Measurements from ENCODE around the gene IL16.

IL16 gene

DNA sequence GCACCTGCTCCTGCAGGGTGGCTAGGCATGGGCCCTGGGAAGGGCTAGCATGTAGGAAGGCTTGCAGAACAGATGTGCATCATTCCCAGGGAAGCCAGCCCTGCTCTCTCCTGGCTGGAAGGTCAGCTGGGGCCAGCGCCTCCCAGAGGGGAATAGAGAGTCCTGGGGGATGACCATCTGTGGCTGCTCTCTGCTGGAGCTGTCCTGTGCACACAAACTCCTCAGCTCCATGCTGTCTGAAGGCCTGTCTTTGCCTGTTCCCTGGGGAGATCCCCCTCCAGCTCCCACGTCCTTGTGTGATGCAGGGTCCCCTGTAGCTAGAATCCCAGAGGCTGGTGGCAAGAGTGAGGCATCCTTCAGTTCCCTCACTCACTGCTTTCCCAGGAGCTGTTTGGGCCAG lies 19.3 kb downstream of the IL16 start:
- FAIRE-seq: no peak
- DNase-seq (ENCODE audit: insufficient read length, low spot score): no peak
- TF ChIP-seq POU2F2 (IDR thresholded peaks at IDR 0.05; ENCODE audit: low read depth, low read length) (no peak), PAX5 (IDR thresholded peaks at IDR 0.05; ENCODE audit: insufficient read depth, low read length, severe bottlenecking) (no peak), POLR2AphosphoS5 (IDR thresholded peaks at IDR 0.05; ENCODE audit: low read depth, low read length) (no peak), TAF1 (IDR thresholded peaks at IDR 0.05; ENCODE audit: low read depth, low read length) (no peak), SPI1 (IDR thresholded peaks at IDR 0.05; ENCODE audit: low read depth, low read length) (no peak), POLR2A (IDR thresholded peaks at IDR 0.05; ENCODE audit: low read depth, low read length) (no peak)

DNA sequence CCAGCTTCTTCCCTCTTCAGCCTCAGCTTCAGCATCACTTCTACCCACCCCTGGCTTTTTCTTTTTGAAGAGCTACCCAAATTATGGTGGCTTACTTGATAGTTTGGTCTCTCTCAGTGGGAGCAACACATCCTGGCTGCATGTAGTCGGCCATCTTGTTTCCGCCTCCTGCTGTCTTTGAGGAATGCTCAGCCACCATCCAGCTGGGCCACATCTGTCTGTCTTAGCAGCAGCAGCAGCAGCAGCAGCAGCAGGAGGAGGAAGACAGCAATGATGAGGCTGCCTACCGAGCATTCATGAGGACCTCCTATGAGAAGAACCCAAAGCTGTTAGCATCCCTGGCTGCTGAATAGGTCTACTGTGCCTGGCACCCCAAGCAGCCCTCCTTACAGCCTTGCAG lies 19.7 kb downstream of the IL16 start:
- TF ChIP-seq TAF1 (IDR thresholded peaks at IDR 0.05; ENCODE audit: low read depth, low read length) (no peak), POLR2A (IDR thresholded peaks at IDR 0.05; ENCODE audit: low read depth, low read length) (no peak), POLR2AphosphoS5 (IDR thresholded peaks at IDR 0.05; ENCODE audit: low read depth, low read length) (no peak), PAX5 (IDR thresholded peaks at IDR 0.05; ENCODE audit: insufficient read depth, low read length, severe bottlenecking) (no peak), POU2F2 (IDR thresholded peaks at IDR 0.05; ENCODE audit: low read depth, low read length) (no peak), SPI1 (IDR thresholded peaks at IDR 0.05; ENCODE audit: low read depth, low read length) (no peak)
- FAIRE-seq: no peak
- DNase-seq (ENCODE audit: insufficient read length, low spot score): no peak

DNA sequence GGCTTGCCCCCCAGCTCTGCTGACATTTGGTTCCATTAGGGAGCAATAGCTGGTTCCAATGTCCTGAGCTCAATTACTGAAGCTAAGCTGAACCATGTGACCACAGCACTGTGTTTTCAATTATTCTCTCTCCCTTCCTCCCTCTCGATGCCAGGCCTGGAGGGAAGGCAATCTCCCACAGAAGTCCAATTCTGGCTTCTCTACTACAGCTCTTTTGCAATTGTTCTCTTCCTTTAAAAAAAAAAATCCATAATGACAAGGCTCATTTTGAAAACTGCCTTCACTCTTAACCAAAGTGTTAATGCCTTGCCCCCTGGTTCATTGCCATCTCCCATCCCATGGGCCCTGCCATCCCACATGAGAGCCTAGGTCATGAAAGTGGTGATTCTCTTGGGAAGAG lies 24.8 kb downstream of the IL16 start:
- DNase-seq (ENCODE audit: insufficient read length, low spot score): no peak
- TF ChIP-seq POLR2A (IDR thresholded peaks at IDR 0.05; ENCODE audit: low read depth, low read length) (no peak), POLR2AphosphoS5 (IDR thresholded peaks at IDR 0.05; ENCODE audit: low read depth, low read length) (no peak), TAF1 (IDR thresholded peaks at IDR 0.05; ENCODE audit: low read depth, low read length) (no peak), SPI1 (IDR thresholded peaks at IDR 0.05; ENCODE audit: low read depth, low read length) (no peak), PAX5 (IDR thresholded peaks at IDR 0.05; ENCODE audit: insufficient read depth, low read length, severe bottlenecking) (no peak), POU2F2 (IDR thresholded peaks at IDR 0.05; ENCODE audit: low read depth, low read length) (no peak)
- FAIRE-seq: no peak

DNA sequence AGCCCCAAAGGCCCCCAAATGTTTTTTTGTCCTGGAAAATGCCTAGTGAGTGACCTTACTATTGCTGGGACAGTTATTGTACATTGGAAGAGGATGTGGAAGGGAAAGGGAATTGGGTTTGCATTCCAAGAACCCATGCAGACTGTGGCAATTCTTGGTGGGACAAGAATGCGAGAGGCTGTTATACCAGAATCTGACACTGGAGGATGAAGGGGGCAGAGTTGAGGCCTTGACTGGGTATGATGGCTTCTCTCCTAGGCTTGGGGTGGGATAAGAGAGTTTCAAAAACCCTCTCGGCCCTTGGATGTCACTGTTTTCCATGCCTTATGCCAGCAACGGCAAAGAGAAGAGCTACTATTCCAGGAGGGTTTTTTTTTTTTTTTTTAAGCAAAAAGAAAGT lies 25.3 kb downstream of the IL16 start:
- TF ChIP-seq PAX5 (IDR thresholded peaks at IDR 0.05; ENCODE audit: insufficient read depth, low read length, severe bottlenecking): no peak
- no peak for TF ChIP-seq POU2F2 (IDR thresholded peaks at IDR 0.05; ENCODE audit: low read depth, low read length)
- TF ChIP-seq POLR2AphosphoS5 (IDR thresholded peaks at IDR 0.05; ENCODE audit: low read depth, low read length): no peak
- no peak for TF ChIP-seq POLR2A (IDR thresholded peaks at IDR 0.05; ENCODE audit: low read depth, low read length)
- no peak for TF ChIP-seq TAF1 (IDR thresholded peaks at IDR 0.05; ENCODE audit: low read depth, low read length)
- TF ChIP-seq SPI1 (IDR thresholded peaks at IDR 0.05; ENCODE audit: low read depth, low read length): no peak
- FAIRE-seq: no peak
- DNase-seq (ENCODE audit: insufficient read length, low spot score): no peak

DNA sequence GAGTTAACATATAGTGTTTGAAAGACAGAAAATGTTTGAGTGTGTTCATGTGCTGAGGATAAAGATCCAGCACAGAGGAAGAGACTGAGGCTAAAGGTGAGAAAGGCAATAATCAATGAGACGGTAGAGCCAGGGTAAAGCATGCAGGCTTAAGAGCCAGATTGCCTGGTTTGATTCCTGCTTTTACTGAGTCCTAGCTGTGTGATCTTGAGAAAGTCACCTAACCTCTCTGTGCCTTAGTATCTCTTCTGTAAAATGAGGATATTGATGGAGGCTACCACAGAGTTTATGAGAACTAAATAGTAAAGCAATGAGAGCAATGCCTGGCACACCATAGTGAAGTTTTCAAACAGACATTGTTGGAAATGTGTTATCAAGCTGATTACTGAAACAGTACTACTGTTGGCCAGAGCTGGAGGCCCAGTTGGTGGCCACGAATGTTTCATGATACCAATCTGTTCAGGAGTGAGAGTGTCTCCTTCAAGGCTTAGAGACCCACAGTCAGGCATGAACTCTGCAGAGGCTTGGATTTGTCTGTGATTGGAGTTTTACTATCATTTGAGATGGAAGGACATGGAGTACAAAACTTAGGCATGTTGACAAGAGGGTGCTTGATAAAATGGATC lies 26.8 kb downstream of the IL16 start:
- no peak for DNase-seq (ENCODE audit: insufficient read length, low spot score)
- TF ChIP-seq POLR2A (IDR thresholded peaks at IDR 0.05; ENCODE audit: low read depth, low read length) (no peak), POU2F2 (IDR thresholded peaks at IDR 0.05; ENCODE audit: low read depth, low read length) (no peak), SPI1 (IDR thresholded peaks at IDR 0.05; ENCODE audit: low read depth, low read length) (no peak), TAF1 (IDR thresholded peaks at IDR 0.05; ENCODE audit: low read depth, low read length) (no peak), PAX5 (IDR thresholded peaks at IDR 0.05; ENCODE audit: insufficient read depth, low read length, severe bottlenecking) (no peak), POLR2AphosphoS5 (IDR thresholded peaks at IDR 0.05; ENCODE audit: low read depth, low read length) (no peak)
- FAIRE-seq: no peak

DNA sequence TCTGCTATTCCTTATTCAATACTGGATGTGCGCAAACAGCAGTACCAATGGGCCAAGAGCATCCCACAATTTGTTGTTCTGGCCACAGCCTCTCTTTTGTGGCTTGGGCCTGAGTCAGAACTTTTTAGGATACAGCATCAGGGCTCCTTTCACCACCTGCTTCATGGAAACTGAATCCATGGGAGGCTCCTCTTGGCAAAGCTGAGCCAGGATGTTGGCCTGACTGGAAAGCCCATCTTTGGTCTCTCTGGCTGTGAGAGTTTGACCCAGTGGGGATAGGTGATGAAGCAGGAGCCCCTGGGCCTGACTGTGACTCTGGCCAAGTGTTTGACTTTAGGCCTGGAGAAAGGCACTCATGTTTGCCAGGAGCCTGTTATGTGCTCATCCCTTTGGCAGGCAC lies 27.6 kb downstream of the IL16 start:
- no peak for TF ChIP-seq SPI1 (IDR thresholded peaks at IDR 0.05; ENCODE audit: low read depth, low read length)
- no peak for TF ChIP-seq PAX5 (IDR thresholded peaks at IDR 0.05; ENCODE audit: insufficient read depth, low read length, severe bottlenecking)
- TF ChIP-seq POLR2A (IDR thresholded peaks at IDR 0.05; ENCODE audit: low read depth, low read length): no peak
- no peak for TF ChIP-seq POU2F2 (IDR thresholded peaks at IDR 0.05; ENCODE audit: low read depth, low read length)
- no peak for TF ChIP-seq TAF1 (IDR thresholded peaks at IDR 0.05; ENCODE audit: low read depth, low read length)
- TF ChIP-seq POLR2AphosphoS5 (IDR thresholded peaks at IDR 0.05; ENCODE audit: low read depth, low read length): no peak
- FAIRE-seq (no peak), DNase-seq (ENCODE audit: insufficient read length, low spot score) (no peak)

DNA sequence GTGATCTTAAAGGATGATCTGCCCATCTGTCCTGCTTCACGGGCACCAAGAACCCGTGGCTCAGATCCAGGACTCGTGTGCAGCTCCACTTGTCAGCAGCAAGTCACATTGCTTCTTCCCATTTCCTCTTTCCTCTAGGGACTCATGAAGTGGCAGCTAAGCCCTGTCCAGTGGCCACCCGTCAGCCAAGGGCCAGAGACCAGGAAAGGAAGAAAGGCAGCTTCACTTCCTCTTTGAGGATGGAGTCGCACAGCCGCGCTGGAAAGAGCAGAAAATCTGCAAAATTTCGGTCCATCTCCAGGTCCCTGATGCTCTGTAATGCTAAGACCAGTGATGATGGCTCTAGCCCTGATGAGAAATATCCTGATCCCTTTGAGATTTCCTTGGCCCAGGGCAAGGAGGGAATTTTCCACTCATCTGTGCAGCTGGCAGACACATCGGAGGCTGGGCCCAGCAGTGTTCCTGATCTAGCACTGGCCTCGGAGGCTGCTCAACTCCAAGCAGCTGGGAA lies 28.5 kb downstream of the IL16 start:
- no peak for TF ChIP-seq POLR2A (IDR thresholded peaks at IDR 0.05; ENCODE audit: low read depth, low read length)
- TF ChIP-seq PAX5 (IDR thresholded peaks at IDR 0.05; ENCODE audit: insufficient read depth, low read length, severe bottlenecking): no peak
- TF ChIP-seq TAF1 (IDR thresholded peaks at IDR 0.05; ENCODE audit: low read depth, low read length): no peak
- TF ChIP-seq POU2F2 (IDR thresholded peaks at IDR 0.05; ENCODE audit: low read depth, low read length): no peak
- no peak for TF ChIP-seq SPI1 (IDR thresholded peaks at IDR 0.05; ENCODE audit: low read depth, low read length)
- no peak for TF ChIP-seq POLR2AphosphoS5 (IDR thresholded peaks at IDR 0.05; ENCODE audit: low read depth, low read length)
- DNase-seq (ENCODE audit: insufficient read length, low spot score): no peak
- no peak for FAIRE-seq

DNA sequence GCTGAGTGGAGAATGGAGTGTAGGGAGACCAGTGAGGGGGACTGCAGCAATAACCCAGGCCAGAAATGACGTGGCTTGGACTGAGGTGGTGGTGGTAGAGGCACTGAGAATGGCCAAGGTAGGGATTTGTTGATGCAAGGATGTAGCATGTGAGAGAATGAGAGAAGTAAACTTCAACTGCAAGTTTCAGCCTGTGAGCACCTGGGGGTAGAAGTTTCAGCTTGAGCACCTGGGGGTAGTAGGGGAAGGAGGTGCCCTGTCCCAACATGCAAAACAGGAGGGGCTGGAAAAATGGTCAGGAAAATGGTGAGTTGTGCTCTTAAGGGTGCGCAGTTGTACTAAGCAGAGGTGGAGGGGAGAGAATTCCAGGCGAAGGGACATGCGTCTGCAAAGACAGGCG lies 31.0 kb downstream of the IL16 start:
- FAIRE-seq: no peak
- TF ChIP-seq SPI1 (IDR thresholded peaks at IDR 0.05; ENCODE audit: low read depth, low read length) (no peak), POU2F2 (IDR thresholded peaks at IDR 0.05; ENCODE audit: low read depth, low read length) (no peak), TAF1 (IDR thresholded peaks at IDR 0.05; ENCODE audit: low read depth, low read length) (no peak), PAX5 (IDR thresholded peaks at IDR 0.05; ENCODE audit: insufficient read depth, low read length, severe bottlenecking) (no peak), POLR2AphosphoS5 (IDR thresholded peaks at IDR 0.05; ENCODE audit: low read depth, low read length) (no peak), POLR2A (IDR thresholded peaks at IDR 0.05; ENCODE audit: low read depth, low read length) (no peak)
- no peak for DNase-seq (ENCODE audit: insufficient read length, low spot score)

DNA sequence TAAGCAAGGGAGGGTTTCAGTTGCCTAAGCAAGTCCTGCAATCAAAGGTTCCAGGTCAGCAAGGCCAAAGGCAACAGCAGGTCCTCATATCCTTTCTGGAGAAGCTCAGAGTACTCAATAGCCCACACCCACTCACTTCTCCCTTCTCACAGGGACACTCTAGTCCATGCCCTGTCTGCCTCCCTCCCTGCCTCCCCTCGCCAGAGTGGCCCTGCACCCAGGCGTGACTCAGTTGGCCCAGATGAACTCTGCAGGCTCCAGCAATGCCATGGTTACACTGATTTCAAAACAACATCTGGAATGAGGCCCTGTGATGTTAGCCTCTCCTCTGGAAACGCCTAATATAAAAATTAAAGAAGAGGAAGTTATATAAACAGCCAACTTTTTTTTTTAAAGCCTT lies 32.9 kb downstream of the IL16 start:
- DNase-seq (ENCODE audit: insufficient read length, low spot score): no peak
- TF ChIP-seq POLR2AphosphoS5 (IDR thresholded peaks at IDR 0.05; ENCODE audit: low read depth, low read length): no peak
- no peak for TF ChIP-seq POLR2A (IDR thresholded peaks at IDR 0.05; ENCODE audit: low read depth, low read length)
- no peak for TF ChIP-seq POU2F2 (IDR thresholded peaks at IDR 0.05; ENCODE audit: low read depth, low read length)
- no peak for TF ChIP-seq SPI1 (IDR thresholded peaks at IDR 0.05; ENCODE audit: low read depth, low read length)
- TF ChIP-seq TAF1 (IDR thresholded peaks at IDR 0.05; ENCODE audit: low read depth, low read length): no peak
- TF ChIP-seq PAX5 (IDR thresholded peaks at IDR 0.05; ENCODE audit: insufficient read depth, low read length, severe bottlenecking): no peak
- no peak for FAIRE-seq
